GM23338 (cell line): ENCODE measurements around the gene ERP44. TPM values are rescaled to one million over a fixed set of nuclear protein-coding genes. Genes with fewer than 3 reads are reported as not detected.

Experiments
- ATAC-seq: fragments of 200-7000 bp; cut with Tn5 transposase; 3 replicates; pipeline ENCODE4 v1.9.1; 2020
- DNase-seq: peaks from one replicate; pipeline ENCODE4 v3.0.0-alpha.2; 2015; ENCODE audit warnings: low spot score
- H2AFZ ChIP-seq: fragments of 200-600 bp; sonication (generic); 2 replicates; pipeline ENCODE4 v1.8.0; 2016; ENCODE audit warnings: antibody characterized with exemption, mild to moderate bottlenecking, moderate library complexity
- H3F3A ChIP-seq: fragments of 200-600 bp; sonication (generic); replicated peaks from 2 replicates; pipeline ENCODE4 v1.8.0; 2017; ENCODE audit warnings: antibody characterized with exemption, mixed run types, low read depth
- H3K27ac ChIP-seq: fragments of 200-600 bp; sonication (generic); 2 replicates; pipeline ENCODE4 v1.6.1; 2016; ENCODE audit warnings: low read depth
- H3K27me3 ChIP-seq: fragments of 200-600 bp; sonication (generic); 2 replicates; pipeline ENCODE4 v1.8.0; 2016; ENCODE audit warnings: mild to moderate bottlenecking, mixed run types, moderate library complexity; ENCODE audit not compliant: insufficient read depth
- H3K36me3 ChIP-seq: fragments of 200-600 bp; sonication (generic); 2 replicates; pipeline ENCODE4 v1.8.0; 2016; ENCODE audit warnings: mild to moderate bottlenecking; ENCODE audit not compliant: insufficient read depth
- H3K4me1 ChIP-seq: fragments of 200-600 bp; sonication (generic); 2 replicates; pipeline ENCODE4 v1.8.0; 2016; ENCODE audit warnings: mild to moderate bottlenecking, moderate library complexity; ENCODE audit not compliant: insufficient read depth
- H3K4me2 ChIP-seq: fragments of 200-600 bp; sonication (generic); 2 replicates; pipeline ENCODE4 v1.7.1; 2017; ENCODE audit warnings: mixed run types
- H3K4me3 ChIP-seq: fragments of 200-600 bp; sonication (generic); 2 replicates; pipeline ENCODE4 v1.6.1; 2016; ENCODE audit warnings: mixed run types
- H3K79me2 ChIP-seq: fragments of 200-600 bp; sonication (generic); replicated peaks from 2 replicates; pipeline ENCODE4 v1.8.0; 2017; ENCODE audit warnings: mild to moderate bottlenecking; ENCODE audit not compliant: insufficient read depth
- H3K9me2 ChIP-seq: fragments of 200-600 bp; sonication (generic); 2 replicates; pipeline ENCODE4 v1.8.0; 2017; ENCODE audit not compliant: insufficient read depth
- H4K20me1 ChIP-seq: fragments of 200-600 bp; sonication (generic); replicated peaks from 2 replicates; pipeline ENCODE4 v1.8.0; 2017; ENCODE audit warnings: mild to moderate bottlenecking; ENCODE audit not compliant: insufficient read depth
- H3K27ac Mint-ChIP-seq: 2 replicates; pipeline ENCODE4 v1.8.0; 2020; ENCODE audit warnings: inconsistent platforms, mild to moderate bottlenecking, moderate library complexity, mixed read lengths
- H3K27me3 Mint-ChIP-seq: 3 replicates; pipeline ENCODE4 v1.8.0; 2022; ENCODE audit warnings: low read depth, mild to moderate bottlenecking, moderate library complexity, mixed read lengths, inconsistent platforms; ENCODE audit not compliant: insufficient read depth, poor library complexity
- H3K36me3 Mint-ChIP-seq: 3 replicates; pipeline ENCODE4 v1.8.0; 2021; ENCODE audit warnings: low read depth, mild to moderate bottlenecking, inconsistent platforms, moderate library complexity, mixed read lengths
- H3K4me1 Mint-ChIP-seq: 3 replicates; pipeline ENCODE4 v1.8.0; 2020; ENCODE audit warnings: mild to moderate bottlenecking, inconsistent platforms, mixed read lengths
- H3K4me3 Mint-ChIP-seq: 3 replicates; pipeline ENCODE4 v1.8.0; 2021; ENCODE audit warnings: moderate library complexity, mild to moderate bottlenecking, inconsistent platforms, mixed read lengths
- H3K9me3 Mint-ChIP-seq: 3 replicates; pipeline ENCODE4 v1.8.0; 2020; ENCODE audit warnings: moderate library complexity, mild to moderate bottlenecking, inconsistent platforms, mixed read lengths
- CREB1 ChIP-seq: fragments of 250-450 bp; sonication (Bioruptor Pico); IDR thresholded peaks from 2 replicates; pipeline ENCODE4 v1.5.0; 2020; ENCODE audit warnings: low read depth, mild to moderate bottlenecking, moderate library complexity
- EZH2 ChIP-seq: fragments of 200-600 bp; sonication (generic); IDR thresholded peaks from one replicate; pipeline ENCODE4 v1.8.0; 2017; ENCODE audit warnings: antibody characterized with exemption, mild to moderate bottlenecking, low read depth; ENCODE audit not compliant: unreplicated experiment
- JUNB ChIP-seq: IDR thresholded peaks from one replicate; pipeline ENCODE4 v1.6.1; 2016; ENCODE audit warnings: antibody characterized with exemption; ENCODE audit not compliant: unreplicated experiment
- NANOG ChIP-seq: IDR thresholded peaks from 2 replicates; pipeline ENCODE4 v1.6.1; 2016; ENCODE audit warnings: antibody characterized with exemption, borderline replicate concordance
- STAT1 ChIP-seq: IDR thresholded peaks from one replicate; pipeline ENCODE4 v1.6.1; 2016; ENCODE audit warnings: antibody characterized with exemption; ENCODE audit not compliant: unreplicated experiment
- ZNF114 ChIP-seq: fragments of 250-450 bp; sonication (Bioruptor Pico); IDR thresholded peaks from 2 replicates; pipeline ENCODE4 v1.5.0; 2020; ENCODE audit warnings: mild to moderate bottlenecking, moderate library complexity
- ZNF331 ChIP-seq: fragments of 250-450 bp; sonication (Bioruptor Pico); IDR thresholded peaks from 2 replicates; pipeline ENCODE4 v1.5.0; 2020; ENCODE audit warnings: low read depth, mild to moderate bottlenecking, moderate library complexity
- polyA plus RNA-seq: library from polyadenylated mRNA; unstranded; fragments of >200 nt; fragmentation: Nextera tagmentation; extraction: Ambion mirVana; gene quantifications from 2 replicates; pipeline ENCODE4 v1.2.1, GENCODE V29; 2016
- total RNA-seq: library from RNA; depleted of rRNA; stranded (reverse); fragments of >200 nt; shearing (Covaris generic); gene quantifications from 2 replicates; pipeline ENCODE4 v1.2.3, GENCODE V29; 2014
- TF ChIP-seq, protein P1 (sequence below), 2 experiments: fragments of 200-600 bp in 1 of 2; sonication (generic) in 1 of 2; conservative IDR thresholded peaks; 2 replicates each; pipeline versions ENCODE4 v1.5.1 to v1.6.1; 2016 to 2017; ENCODE audit warnings: antibody characterized with exemption in 2 of 2, low read depth in 2 of 2, mild to moderate bottlenecking in 2 of 2, moderate library complexity in 1 of 2
- TF ChIP-seq, protein P2 (sequence below): IDR thresholded peaks from one replicate; pipeline ENCODE4 v1.6.1; 2018; ENCODE audit warnings: antibody characterized with exemption; ENCODE audit not compliant: unreplicated experiment
- TF ChIP-seq, protein P3 (sequence below): IDR thresholded peaks from 2 replicates; pipeline ENCODE4 v1.6.1; 2016; ENCODE audit warnings: antibody characterized with exemption

ERP44 gene
- total and polyA plus RNA-seq, 2 experiments from 2014 or later, result 13.0 to 24.1 TPM

DNA sequence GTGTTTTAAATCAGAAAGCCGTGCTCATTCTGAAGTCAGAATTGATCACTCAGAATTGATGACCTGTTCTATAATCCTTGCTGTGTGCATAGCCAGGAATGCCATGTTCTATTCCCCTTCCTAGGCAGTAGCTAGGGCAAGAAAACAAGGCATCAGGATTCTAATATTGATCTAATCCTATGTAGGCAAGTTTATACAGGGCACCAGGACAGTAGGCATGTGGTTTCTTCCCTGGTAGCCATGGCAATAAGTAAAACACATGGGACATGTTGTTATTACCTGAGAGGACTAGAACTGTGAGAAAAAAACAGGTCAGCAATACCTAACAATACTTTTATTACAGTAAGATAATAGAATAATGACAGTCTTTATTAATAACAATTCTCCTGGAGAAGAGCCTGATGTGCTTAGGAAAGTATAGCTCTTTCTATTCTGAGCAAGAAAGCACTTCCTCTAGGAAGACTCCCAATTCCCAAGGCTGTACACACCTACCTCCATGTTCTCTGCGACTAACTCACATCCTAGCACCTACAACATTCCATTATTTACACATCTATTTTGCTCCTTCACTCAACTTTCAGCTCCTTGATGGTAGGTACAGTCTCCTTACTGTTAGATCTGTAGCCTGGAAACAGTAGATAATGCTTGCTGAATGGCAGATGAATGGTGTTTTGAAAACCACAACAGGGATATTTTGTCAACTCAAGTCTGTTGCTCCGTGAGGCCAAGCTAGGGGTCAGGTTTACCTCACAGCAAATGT is 121.6 kb downstream of the ERP44 start:
- H3K4me3 ChIP-seq, result no peak overlapping the region
- H3K27ac Mint-ChIP-seq, result no peak overlapping the region
- H2AFZ ChIP-seq, result no peak overlapping the region
- H3K36me3 ChIP-seq, result no peaks in the 10 kb centered on the region
- H3K9me2 ChIP-seq, result no peaks in the 10 kb centered on the region
- H3K27ac ChIP-seq, result no peak overlapping the region
- ATAC-seq, result no peak
- H3F3A ChIP-seq, result no peaks in the 10 kb centered on the region
- no peak for DNase-seq
- peaks cover 18% of the 10 kb centered on the region; the same call in 2 of the 3 replicates for H3K4me1 Mint-ChIP-seq
- no peaks in the 10 kb centered on the region for H3K36me3 Mint-ChIP-seq
- H3K4me1 ChIP-seq, result peaks cover 19% of the 10 kb centered on the region; the same call in 1 of the 2 replicates
- H3K27me3 ChIP-seq, result no peaks in the 10 kb centered on the region
- H4K20me1 ChIP-seq, result no peaks in the 10 kb centered on the region
- no peak overlapping the region for H3K4me3 Mint-ChIP-seq
- TF ChIP-seq ZNF331 (CRISPR knock-in tag) (no peak), EZH2 (no peak)
- TF ChIP-seq, protein P1, sequence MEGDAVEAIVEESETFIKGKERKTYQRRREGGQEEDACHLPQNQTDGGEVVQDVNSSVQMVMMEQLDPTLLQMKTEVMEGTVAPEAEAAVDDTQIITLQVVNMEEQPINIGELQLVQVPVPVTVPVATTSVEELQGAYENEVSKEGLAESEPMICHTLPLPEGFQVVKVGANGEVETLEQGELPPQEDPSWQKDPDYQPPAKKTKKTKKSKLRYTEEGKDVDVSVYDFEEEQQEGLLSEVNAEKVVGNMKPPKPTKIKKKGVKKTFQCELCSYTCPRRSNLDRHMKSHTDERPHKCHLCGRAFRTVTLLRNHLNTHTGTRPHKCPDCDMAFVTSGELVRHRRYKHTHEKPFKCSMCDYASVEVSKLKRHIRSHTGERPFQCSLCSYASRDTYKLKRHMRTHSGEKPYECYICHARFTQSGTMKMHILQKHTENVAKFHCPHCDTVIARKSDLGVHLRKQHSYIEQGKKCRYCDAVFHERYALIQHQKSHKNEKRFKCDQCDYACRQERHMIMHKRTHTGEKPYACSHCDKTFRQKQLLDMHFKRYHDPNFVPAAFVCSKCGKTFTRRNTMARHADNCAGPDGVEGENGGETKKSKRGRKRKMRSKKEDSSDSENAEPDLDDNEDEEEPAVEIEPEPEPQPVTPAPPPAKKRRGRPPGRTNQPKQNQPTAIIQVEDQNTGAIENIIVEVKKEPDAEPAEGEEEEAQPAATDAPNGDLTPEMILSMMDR (conservative IDR thresholded peaks at IDR 0.05; ENCODE audit: low read depth in 2 of 2), result no peak
- TF ChIP-seq, protein P2, sequence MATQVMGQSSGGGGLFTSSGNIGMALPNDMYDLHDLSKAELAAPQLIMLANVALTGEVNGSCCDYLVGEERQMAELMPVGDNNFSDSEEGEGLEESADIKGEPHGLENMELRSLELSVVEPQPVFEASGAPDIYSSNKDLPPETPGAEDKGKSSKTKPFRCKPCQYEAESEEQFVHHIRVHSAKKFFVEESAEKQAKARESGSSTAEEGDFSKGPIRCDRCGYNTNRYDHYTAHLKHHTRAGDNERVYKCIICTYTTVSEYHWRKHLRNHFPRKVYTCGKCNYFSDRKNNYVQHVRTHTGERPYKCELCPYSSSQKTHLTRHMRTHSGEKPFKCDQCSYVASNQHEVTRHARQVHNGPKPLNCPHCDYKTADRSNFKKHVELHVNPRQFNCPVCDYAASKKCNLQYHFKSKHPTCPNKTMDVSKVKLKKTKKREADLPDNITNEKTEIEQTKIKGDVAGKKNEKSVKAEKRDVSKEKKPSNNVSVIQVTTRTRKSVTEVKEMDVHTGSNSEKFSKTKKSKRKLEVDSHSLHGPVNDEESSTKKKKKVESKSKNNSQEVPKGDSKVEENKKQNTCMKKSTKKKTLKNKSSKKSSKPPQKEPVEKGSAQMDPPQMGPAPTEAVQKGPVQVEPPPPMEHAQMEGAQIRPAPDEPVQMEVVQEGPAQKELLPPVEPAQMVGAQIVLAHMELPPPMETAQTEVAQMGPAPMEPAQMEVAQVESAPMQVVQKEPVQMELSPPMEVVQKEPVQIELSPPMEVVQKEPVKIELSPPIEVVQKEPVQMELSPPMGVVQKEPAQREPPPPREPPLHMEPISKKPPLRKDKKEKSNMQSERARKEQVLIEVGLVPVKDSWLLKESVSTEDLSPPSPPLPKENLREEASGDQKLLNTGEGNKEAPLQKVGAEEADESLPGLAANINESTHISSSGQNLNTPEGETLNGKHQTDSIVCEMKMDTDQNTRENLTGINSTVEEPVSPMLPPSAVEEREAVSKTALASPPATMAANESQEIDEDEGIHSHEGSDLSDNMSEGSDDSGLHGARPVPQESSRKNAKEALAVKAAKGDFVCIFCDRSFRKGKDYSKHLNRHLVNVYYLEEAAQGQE, result no peak
- no peaks in the 10 kb centered on the region for H3K9me3 Mint-ChIP-seq
- no peaks in the 10 kb centered on the region for H3K27me3 Mint-ChIP-seq
- H3K79me2 ChIP-seq, result no peaks in the 10 kb centered on the region
- no peak overlapping the region for H3K4me2 ChIP-seq

DNA sequence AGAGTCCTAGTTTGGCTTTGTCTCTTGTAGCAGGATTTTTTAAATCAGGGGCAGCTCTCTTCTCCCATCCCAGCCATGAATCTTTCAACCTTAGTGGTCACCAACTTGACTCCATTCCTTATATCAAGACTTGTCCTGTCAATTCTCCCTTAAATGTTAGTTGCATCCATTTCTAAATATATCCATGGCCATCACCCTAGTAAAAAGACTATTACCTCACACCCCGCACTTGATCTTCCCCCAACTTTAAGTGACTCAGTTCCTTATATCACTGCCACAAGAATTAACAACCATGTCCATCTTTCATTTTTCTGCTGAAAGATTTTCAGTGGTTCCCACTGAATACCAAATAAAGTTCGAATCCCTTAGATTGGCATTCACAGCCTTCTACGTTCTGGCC is 125.3 kb downstream of the ERP44 start:
- Mint-ChIP-seq H3K27ac (no peak overlapping the region), H3K4me3 (no peak overlapping the region), H3K4me1 (peaks cover 9% of the 10 kb centered on the region), H3K36me3 (no peaks in the 10 kb centered on the region), H3K9me3 (no peaks in the 10 kb centered on the region), H3K27me3 (no peaks in the 10 kb centered on the region)
- ATAC-seq (no peak), DNase-seq (no peak)
- 0 out of 2 replicates have a peak, but pooled peaks cover 10% of the 10 kb centered on the region for H3K4me1 ChIP-seq
- TF ChIP-seq CREB1 (CRISPR knock-in tag), result no peak
- TF ChIP-seq, protein P3, sequence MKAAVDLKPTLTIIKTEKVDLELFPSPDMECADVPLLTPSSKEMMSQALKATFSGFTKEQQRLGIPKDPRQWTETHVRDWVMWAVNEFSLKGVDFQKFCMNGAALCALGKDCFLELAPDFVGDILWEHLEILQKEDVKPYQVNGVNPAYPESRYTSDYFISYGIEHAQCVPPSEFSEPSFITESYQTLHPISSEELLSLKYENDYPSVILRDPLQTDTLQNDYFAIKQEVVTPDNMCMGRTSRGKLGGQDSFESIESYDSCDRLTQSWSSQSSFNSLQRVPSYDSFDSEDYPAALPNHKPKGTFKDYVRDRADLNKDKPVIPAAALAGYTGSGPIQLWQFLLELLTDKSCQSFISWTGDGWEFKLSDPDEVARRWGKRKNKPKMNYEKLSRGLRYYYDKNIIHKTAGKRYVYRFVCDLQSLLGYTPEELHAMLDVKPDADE, result no peak
- TF ChIP-seq, protein P1 (conservative IDR thresholded peaks at IDR 0.05; ENCODE audit: low read depth in 2 of 2), result no peak
- TF ChIP-seq STAT1, result no peak
- no peak for TF ChIP-seq JUNB
- TF ChIP-seq NANOG, result no peak
- TF ChIP-seq, protein P2, result no peak
- no peak for TF ChIP-seq ZNF114 (CRISPR knock-in tag)
- H3K27ac ChIP-seq, result no peak overlapping the region
- H4K20me1 ChIP-seq, result no peaks in the 10 kb centered on the region
- H3K9me2 ChIP-seq, result no peaks in the 10 kb centered on the region
- no peak overlapping the region for H3K4me3 ChIP-seq
- no peaks in the 10 kb centered on the region for H3K79me2 ChIP-seq
- no peaks in the 10 kb centered on the region for H3F3A ChIP-seq
- H3K27me3 ChIP-seq, result no peaks in the 10 kb centered on the region
- H2AFZ ChIP-seq, result no peak overlapping the region
- H3K36me3 ChIP-seq, result no peaks in the 10 kb centered on the region
- no peak overlapping the region for H3K4me2 ChIP-seq
